KMS-11 (cell line): ENCODE measurements around the gene NACA2.

ENCODE experiments used
- H2AFZ ChIP-seq: fragments of 200-600 bp; sonication (generic); 2 replicates; pipeline ENCODE4 v1.6.1; 2016; ENCODE audit warnings: antibody characterized with exemption, mixed run types, low read depth
- H3K27ac ChIP-seq: fragments of 200-600 bp; sonication (generic); 2 replicates; pipeline ENCODE4 v1.6.1; 2016; ENCODE audit warnings: mild to moderate bottlenecking, mixed run types
- H3K27me3 ChIP-seq: fragments of 200-600 bp; sonication (generic); 2 replicates; pipeline ENCODE4 v1.6.1; 2017; ENCODE audit warnings: mild to moderate bottlenecking, low read depth, mixed run types, moderate library complexity; ENCODE audit not compliant: insufficient read depth
- H3K36me3 ChIP-seq: fragments of 200-600 bp; sonication (generic); 2 replicates; pipeline ENCODE4 v1.6.1; 2017; ENCODE audit warnings: mild to moderate bottlenecking, mixed run types; ENCODE audit not compliant: insufficient read depth
- H3K4me1 ChIP-seq: fragments of 200-600 bp; sonication (generic); 2 replicates; pipeline ENCODE4 v1.6.1; 2016; ENCODE audit warnings: mild to moderate bottlenecking, low read depth, mixed run types; ENCODE audit not compliant: poor library complexity, severe bottlenecking
- H3K4me2 ChIP-seq: fragments of 200-600 bp; sonication (generic); 2 replicates; pipeline ENCODE4 v1.7.0; 2016; ENCODE audit warnings: mild to moderate bottlenecking, mixed run types
- H3K4me3 ChIP-seq: fragments of 200-600 bp; sonication (generic); IDR thresholded peaks from 2 replicates; pipeline ENCODE4 v1.6.1; 2017; ENCODE audit warnings: low read depth, low read length, mixed read lengths; ENCODE audit not compliant: insufficient read depth
- H3K79me2 ChIP-seq: fragments of 200-600 bp; sonication (generic); 2 replicates; pipeline ENCODE4 v1.6.1; 2016; ENCODE audit warnings: low read depth, mixed run types; ENCODE audit not compliant: insufficient read depth
- H3K9ac ChIP-seq: fragments of 200-600 bp; sonication (generic); 2 replicates; pipeline ENCODE4 v1.6.1; 2016; ENCODE audit warnings: mild to moderate bottlenecking, mixed run types
- H4K20me1 ChIP-seq: fragments of 200-600 bp; sonication (generic); 2 replicates; pipeline ENCODE4 v1.6.1; 2016; ENCODE audit warnings: mild to moderate bottlenecking, mixed run types; ENCODE audit not compliant: insufficient read depth
- CTCF ChIP-seq: fragments of 200-600 bp; sonication (generic); conservative IDR thresholded peaks from 2 replicates; pipeline ENCODE4 v1.6.1; 2017; ENCODE audit warnings: low read depth, mild to moderate bottlenecking, antibody characterized with exemption, low read length, moderate library complexity, mixed read lengths

The NACA2 gene

DNA sequence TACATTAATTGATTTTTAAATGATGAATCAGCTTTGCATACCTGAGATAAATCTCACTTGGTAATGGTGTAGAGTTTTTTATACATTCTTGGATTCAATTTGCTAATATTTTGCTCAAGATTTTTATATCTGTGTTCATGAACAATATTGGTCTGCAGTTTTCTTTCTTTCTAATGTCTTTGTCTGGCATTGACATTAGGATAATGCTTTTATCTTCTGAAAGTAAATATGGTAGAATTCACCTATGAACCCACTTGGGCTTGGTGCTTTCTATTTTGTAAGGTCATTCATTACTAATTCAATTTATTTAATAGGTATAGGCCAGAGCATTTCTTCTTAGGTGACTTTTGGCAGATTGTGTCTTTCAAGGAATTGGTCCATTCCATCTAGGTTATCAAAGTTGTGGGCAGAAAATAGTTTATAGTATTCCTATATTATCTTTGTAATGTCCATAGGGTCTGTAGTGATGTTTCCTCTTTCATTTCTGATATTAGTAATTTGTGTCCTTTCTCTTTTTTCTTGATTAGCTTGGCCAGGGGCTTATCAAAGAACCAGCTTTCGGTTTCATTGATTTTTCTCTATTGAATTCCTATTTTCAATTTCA, 45.6 kb downstream of the NACA2 start:
- no peak overlapping the region for H3K4me3 ChIP-seq
- TF ChIP-seq CTCF, result no peak
- H3K27ac ChIP-seq, result no peak overlapping the region
- no peak overlapping the region for H3K9ac ChIP-seq
- no peaks in the 10 kb centered on the region for H3K4me1 ChIP-seq
- no peaks in the 10 kb centered on the region for H4K20me1 ChIP-seq
- H3K79me2 ChIP-seq, result no peaks in the 10 kb centered on the region
- H3K4me2 ChIP-seq, result no peak overlapping the region
- H3K27me3 ChIP-seq, result no peaks in the 10 kb centered on the region
- no peaks in the 10 kb centered on the region for H3K36me3 ChIP-seq
- H2AFZ ChIP-seq, result no peak overlapping the region

DNA sequence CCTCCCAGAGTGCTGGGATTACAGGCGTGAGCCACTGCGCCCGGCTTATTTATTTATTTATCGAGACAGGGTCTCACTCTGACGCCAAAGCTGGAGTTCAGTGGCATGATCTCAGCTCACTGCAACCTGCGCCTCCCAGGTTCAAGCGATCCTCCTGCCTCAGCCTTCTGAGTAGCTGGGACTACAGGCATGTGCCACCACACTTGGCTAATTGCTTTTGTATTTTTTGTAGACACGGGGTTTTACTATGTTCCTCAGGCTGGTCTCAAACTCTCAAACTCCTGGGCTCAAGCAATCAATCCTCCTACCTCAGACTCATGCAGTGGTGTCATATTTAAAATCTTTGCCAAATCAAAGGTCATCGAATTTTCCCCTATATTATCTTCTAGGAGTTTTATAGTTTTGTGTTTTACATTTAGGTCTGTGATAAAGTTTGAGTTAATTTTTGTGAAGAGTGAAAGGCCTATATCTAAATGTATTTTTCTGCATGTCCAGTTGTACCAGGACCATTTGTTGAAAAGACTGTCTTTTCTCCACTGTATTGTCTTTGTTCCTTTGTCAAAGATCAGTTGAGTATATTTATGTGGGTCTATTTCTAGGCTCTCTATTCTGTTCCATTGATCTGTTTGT, 47.1 kb downstream of the NACA2 start:
- no peaks in the 10 kb centered on the region for H3K79me2 ChIP-seq
- TF ChIP-seq CTCF, result no peak
- no peak overlapping the region for H2AFZ ChIP-seq
- H3K27me3 ChIP-seq, result no peaks in the 10 kb centered on the region
- no peak overlapping the region for H3K4me3 ChIP-seq
- H3K4me1 ChIP-seq, result no peaks in the 10 kb centered on the region
- no peak overlapping the region for H3K4me2 ChIP-seq
- H3K27ac ChIP-seq, result no peak overlapping the region
- H3K9ac ChIP-seq, result no peak overlapping the region
- no peaks in the 10 kb centered on the region for H3K36me3 ChIP-seq
- H4K20me1 ChIP-seq, result no peaks in the 10 kb centered on the region

- Histone ChIP-seq H2AFZ (no peak overlapping the region), H3K79me2 (no peaks in the 10 kb centered on the region), H3K27me3 (no peaks in the 10 kb centered on the region), H3K27ac (no peak overlapping the region), H3K4me2 (no peak overlapping the region), H3K4me3 (no peak overlapping the region), H4K20me1 (no peaks in the 10 kb centered on the region), H3K4me1 (no peaks in the 10 kb centered on the region), H3K36me3 (no peaks in the 10 kb centered on the region), H3K9ac (no peak overlapping the region)
- TF ChIP-seq CTCF, result no peak
Observed at GRCh38 chr17:61542027-61542426, 49.0 kb downstream of the NACA2 start.

GRCh38 chr17:61540874-61541273, 50.1 kb downstream of the NACA2 start:
- no peaks in the 10 kb centered on the region for H3K4me1 ChIP-seq
- no peak overlapping the region for H3K9ac ChIP-seq
- H2AFZ ChIP-seq, result no peak overlapping the region
- no peak overlapping the region for H3K4me3 ChIP-seq
- H3K27ac ChIP-seq, result no peak overlapping the region
- H3K4me2 ChIP-seq, result no peak overlapping the region
- no peaks in the 10 kb centered on the region for H3K27me3 ChIP-seq
- no peaks in the 10 kb centered on the region for H4K20me1 ChIP-seq
- no peaks in the 10 kb centered on the region for H3K36me3 ChIP-seq
- TF ChIP-seq CTCF, result no peak
- no peaks in the 10 kb centered on the region for H3K79me2 ChIP-seq
